SHP77 (cell line): Measurements from ENCODE around the gene HDGFL2.

Experiments
- DNase-seq, 2 experiments: peaks; one replicate each; lab custom pipeline; 2025; lab: John Stamatoyannopoulos, UW

Gene HDGFL2

GRCh38 chr19:4471403-4472173 is 509 bp upstream of the HDGFL2 start:
- peak; percentile 100 for DNase-seq

GRCh38 chr19:4473011-4473762 is 1.1 kb downstream of the HDGFL2 start:
- DNase-seq = no peak

- DNase-seq = no peak
Measured at GRCh38 chr19:4473763-4474513, 1.8 kb downstream of the HDGFL2 start.

- DNase-seq = peak; percentile 75 to 81
Measured at GRCh38 chr19:4474514-4475022, 2.5 kb downstream of the HDGFL2 start.

GRCh38 chr19:4477034-4477801 is 5.1 kb downstream of the HDGFL2 start:
- DNase-seq = no peak

- DNase-seq = no peak
Measured at GRCh38 chr19:4482721-4483364, 10.7 kb downstream of the HDGFL2 start.

GRCh38 chr19:4483385-4483784 is 11.3 kb downstream of the HDGFL2 start:
- no peak for DNase-seq

- no peak for DNase-seq
Measured at GRCh38 chr19:4487572-4487971, 15.5 kb downstream of the HDGFL2 start.

GRCh38 chr19:4488496-4488895 is 16.4 kb downstream of the HDGFL2 start:
- no peak for DNase-seq

- no peak for DNase-seq
Measured at GRCh38 chr19:4491446-4491845, 19.3 kb downstream of the HDGFL2 start.

- no peak for DNase-seq
Measured at GRCh38 chr19:4492337-4493103, 20.4 kb downstream of the HDGFL2 start.

GRCh38 chr19:4493104-4493928 is 21.2 kb downstream of the HDGFL2 start:
- DNase-seq = no peak

- DNase-seq = no peak
Measured at GRCh38 chr19:4493929-4494690, 22.0 kb downstream of the HDGFL2 start.

GRCh38 chr19:4494691-4495064 is 22.6 kb downstream of the HDGFL2 start:
- no peak for DNase-seq

GRCh38 chr19:4495471-4495870 is 23.4 kb downstream of the HDGFL2 start:
- DNase-seq = no peak

- DNase-seq = no peak
Measured at GRCh38 chr19:4496304-4496703, 24.2 kb downstream of the HDGFL2 start.

GRCh38 chr19:4497770-4498389 is 25.8 kb downstream of the HDGFL2 start:
- no peak for DNase-seq

- no peak for DNase-seq
Measured at GRCh38 chr19:4498694-4499093, 26.6 kb downstream of the HDGFL2 start.
